Measurements from ENCODE around the gene ACSM4.

DNA sequence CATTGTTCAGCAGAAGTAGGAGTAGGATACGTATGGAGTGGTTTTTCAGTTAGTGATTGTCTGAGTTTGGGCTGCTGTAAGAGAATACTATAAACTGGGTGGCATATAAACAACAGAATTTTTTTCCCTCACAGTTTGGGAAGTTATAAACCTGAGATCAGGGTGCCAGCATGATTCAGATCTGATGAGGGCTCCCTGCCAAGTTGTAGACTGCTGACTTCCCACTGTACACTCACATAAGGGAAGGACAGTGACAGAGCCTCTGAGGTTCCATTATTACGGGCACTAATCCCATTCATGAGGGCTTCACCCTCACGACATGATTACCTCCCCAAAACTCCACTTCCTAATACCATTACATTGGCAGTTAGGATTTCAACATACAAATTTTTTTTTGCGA is 50.7 kb downstream of the ACSM4 start:
- TF ChIP-seq CTCF (IDR thresholded peaks at IDR 0.05; ENCODE audit: insufficient read depth, low read depth, low read length) (no peak), EZH2 (IDR thresholded peaks at IDR 0.05; ENCODE audit: insufficient read depth, low read length) (no peak)

All from astrocyte (in vitro differentiated cells and primary cell).